Measurements from ENCODE around the gene SLC27A2.

SLC27A2 gene

GRCh38 chr15:50192926-50193620 lies 11.1 kb downstream of the SLC27A2 start:
- no peak for DNase-seq

GRCh38 chr15:50202003-50202402 lies 20.0 kb downstream of the SLC27A2 start:
- no peak for DNase-seq

GRCh38 chr15:50206020-50206419 lies 24.0 kb downstream of the SLC27A2 start:
- no peak for DNase-seq

GRCh38 chr15:50209809-50210208 lies 27.8 kb downstream of the SLC27A2 start:
- no peak for DNase-seq

- DNase-seq: no peak
Observed at GRCh38 chr15:50210462-50211157, 28.6 kb downstream of the SLC27A2 start.

GRCh38 chr15:50218291-50218690 lies 36.3 kb downstream of the SLC27A2 start:
- DNase-seq: no peak

GRCh38 chr15:50218691-50219090 lies 36.7 kb downstream of the SLC27A2 start:
- no peak for DNase-seq

- no peak for DNase-seq
Observed at GRCh38 chr15:50219820-50220219, 37.8 kb downstream of the SLC27A2 start.

GRCh38 chr15:50222181-50222580 lies 40.2 kb downstream of the SLC27A2 start:
- no peak for DNase-seq

GRCh38 chr15:50224606-50225005 lies 42.6 kb downstream of the SLC27A2 start:
- DNase-seq: no peak

GRCh38 chr15:50225057-50225456 lies 43.1 kb downstream of the SLC27A2 start:
- no peak for DNase-seq

- no peak for DNase-seq
Observed at GRCh38 chr15:50225938-50226337, 43.9 kb downstream of the SLC27A2 start.

- no peak for DNase-seq
Observed at GRCh38 chr15:50227076-50227475, 45.1 kb downstream of the SLC27A2 start.

- no peak for DNase-seq
Observed at GRCh38 chr15:50228866-50229265, 46.9 kb downstream of the SLC27A2 start.

- DNase-seq: no peak
Observed at GRCh38 chr15:50229336-50229735, 47.3 kb downstream of the SLC27A2 start.

- no peak for DNase-seq
Observed at GRCh38 chr15:50231761-50232160, 49.8 kb downstream of the SLC27A2 start.

GRCh38 chr15:50232791-50233190 lies 50.8 kb downstream of the SLC27A2 start:
- DNase-seq: no peak

GRCh38 chr15:50233192-50233736 lies 51.3 kb downstream of the SLC27A2 start:
- DNase-seq: no peak

- no peak for DNase-seq
Observed at GRCh38 chr15:50234764-50235163, 52.8 kb downstream of the SLC27A2 start.

GRCh38 chr15:50235794-50236193 lies 53.8 kb downstream of the SLC27A2 start:
- DNase-seq: no peak

- DNase-seq: no peak
Observed at GRCh38 chr15:50236433-50236832, 54.4 kb downstream of the SLC27A2 start.

GRCh38 chr15:50238255-50238654 lies 56.3 kb downstream of the SLC27A2 start:
- no peak for DNase-seq

- no peak for DNase-seq
Observed at GRCh38 chr15:50241684-50242450, 59.9 kb downstream of the SLC27A2 start.

- DNase-seq: no peak
Observed at GRCh38 chr15:50244153-50244552, 62.2 kb downstream of the SLC27A2 start.
